Measurements from ENCODE around the gene BLMH.

Gene BLMH

GRCh38 chr17:30253312-30253711 is 38.4 kb downstream of the BLMH start:
- no peak for DNase-seq

- DNase-seq, result no peak
Observed at GRCh38 chr17:30251931-30252330, 39.8 kb downstream of the BLMH start.

DNA sequence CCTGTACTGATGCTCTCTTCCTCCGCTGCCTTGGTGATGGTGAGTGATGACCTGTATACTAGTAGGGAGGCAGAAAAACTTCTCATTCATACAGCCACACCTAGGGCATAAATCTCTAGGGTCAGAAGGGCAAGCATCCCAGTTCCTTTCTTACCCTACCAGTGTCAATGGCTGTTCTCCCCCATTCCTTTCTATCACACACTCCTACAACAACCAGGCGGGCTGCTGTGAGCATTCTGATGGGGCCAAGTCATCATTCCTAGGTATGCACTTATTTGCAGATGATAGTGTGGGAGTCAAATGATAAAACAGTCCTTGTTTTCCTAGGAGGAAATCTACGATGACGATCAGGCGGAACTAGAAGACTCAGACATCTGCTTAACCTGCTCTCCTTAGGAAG is 42.3 kb downstream of the BLMH start:
- DNase-seq, result no peak

- no peak for DNase-seq
Observed at GRCh38 chr17:30248786-30249185, 43.0 kb downstream of the BLMH start.

DNA sequence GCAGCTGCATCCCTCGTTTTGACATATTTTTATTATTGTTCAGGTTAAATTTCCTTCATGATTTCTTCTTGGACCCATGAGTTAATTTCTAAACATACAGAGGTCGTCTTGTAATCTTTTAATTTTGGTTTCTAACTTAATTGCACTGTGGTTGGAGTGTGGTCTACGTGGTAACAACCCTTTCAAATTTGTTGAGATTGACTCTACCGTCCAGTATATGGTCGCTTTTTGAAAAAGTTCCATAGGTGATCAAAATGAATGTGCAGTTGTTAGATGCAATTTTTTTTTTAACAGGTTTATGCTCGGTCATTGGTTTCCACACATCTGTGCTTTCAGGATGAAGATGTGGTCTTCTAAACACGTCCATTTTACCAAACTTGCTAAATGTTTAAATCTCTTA is 45.3 kb downstream of the BLMH start:
- DNase-seq, result no peak

GRCh38 chr17:30244853-30245385 is 46.8 kb downstream of the BLMH start:
- DNase-seq, result no peak

- DNase-seq, result no peak
Observed at GRCh38 chr17:30243568-30243967, 48.2 kb downstream of the BLMH start.

GRCh38 chr17:30243002-30243401 is 48.7 kb downstream of the BLMH start:
- no peak for DNase-seq

DNA sequence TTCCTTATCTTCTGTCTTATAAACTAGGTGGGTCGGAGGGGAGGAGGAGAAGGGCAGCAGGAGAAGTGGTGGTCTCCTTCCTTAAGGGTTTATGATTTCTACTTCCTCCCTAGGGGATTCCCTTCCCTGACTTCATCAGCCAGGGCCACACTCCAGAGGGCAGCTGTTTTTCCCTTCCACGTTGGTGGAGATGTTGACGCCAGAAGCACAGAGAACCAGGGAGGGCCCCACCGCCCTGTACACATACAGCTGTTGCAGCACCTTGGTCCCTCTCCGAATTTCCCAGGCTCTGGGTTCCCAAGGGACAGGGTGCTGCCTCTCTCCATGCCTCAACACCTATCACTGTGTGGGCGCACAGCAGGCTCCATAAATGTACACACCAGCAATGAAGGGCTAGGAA is 50.7 kb downstream of the BLMH start:
- DNase-seq, result no peak

GRCh38 chr17:30240177-30240576 is 51.6 kb downstream of the BLMH start:
- DNase-seq, result no peak

- DNase-seq, result no peak
Observed at GRCh38 chr17:30239089-30239462, 52.7 kb downstream of the BLMH start.

DNA sequence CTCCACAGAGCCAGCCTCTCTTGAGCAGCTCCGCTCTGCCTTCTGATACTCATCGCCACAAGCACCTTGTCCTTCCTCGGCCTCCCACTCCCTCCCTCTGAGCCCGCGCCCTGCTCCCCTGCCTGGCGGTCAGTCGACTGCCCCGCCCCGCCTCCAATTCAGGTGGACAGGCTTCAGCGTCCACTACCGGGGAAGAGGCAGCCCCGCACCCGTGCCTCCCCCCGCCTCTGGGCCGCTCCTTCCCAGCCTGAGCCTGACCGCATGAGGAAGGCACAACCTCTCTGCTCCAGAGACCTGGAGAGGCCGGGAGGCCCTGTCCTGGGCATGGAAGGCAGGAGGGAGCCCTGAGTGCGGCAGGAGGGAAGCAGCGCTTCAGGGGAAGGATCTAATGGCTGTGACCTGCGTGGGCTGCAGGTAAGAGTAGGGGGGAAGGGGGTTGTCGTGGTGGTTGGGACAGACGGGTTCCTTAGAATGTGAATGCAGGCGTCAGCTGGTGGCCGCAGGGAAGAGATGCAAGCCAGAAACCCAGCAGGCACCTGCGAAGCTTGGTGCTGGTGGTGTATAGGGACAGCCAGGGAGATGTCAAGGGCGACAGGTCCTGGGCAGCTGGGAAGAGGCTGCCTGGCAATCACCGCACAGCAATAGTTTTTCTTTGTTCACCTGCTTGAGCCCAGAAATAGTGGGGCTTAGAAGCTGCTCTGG is 53.2 kb downstream of the BLMH start:
- DNase-seq, result no peak

GRCh38 chr17:30238003-30238344 is 53.8 kb downstream of the BLMH start:
- DNase-seq, result no peak

- no peak for DNase-seq
Observed at GRCh38 chr17:30237296-30238002, 54.3 kb downstream of the BLMH start.

- DNase-seq, result peak in 23 of 51 donors; percentile 1 to 50 (median 15)
Observed at GRCh38 chr17:30236766-30237165, 55.0 kb downstream of the BLMH start.

- DNase-seq, result no peak
Observed at GRCh38 chr17:30236297-30236624, 55.5 kb downstream of the BLMH start.

GRCh38 chr17:30235386-30236296 is 56.1 kb downstream of the BLMH start, which contains the start of gene SLC6A4:
Gene SLC6A4 (minus strand): TSS chr17:30235697. CDS start chr17:30221958, 13,739 bp downstream.
- DNase-seq, result no peak

DNA sequence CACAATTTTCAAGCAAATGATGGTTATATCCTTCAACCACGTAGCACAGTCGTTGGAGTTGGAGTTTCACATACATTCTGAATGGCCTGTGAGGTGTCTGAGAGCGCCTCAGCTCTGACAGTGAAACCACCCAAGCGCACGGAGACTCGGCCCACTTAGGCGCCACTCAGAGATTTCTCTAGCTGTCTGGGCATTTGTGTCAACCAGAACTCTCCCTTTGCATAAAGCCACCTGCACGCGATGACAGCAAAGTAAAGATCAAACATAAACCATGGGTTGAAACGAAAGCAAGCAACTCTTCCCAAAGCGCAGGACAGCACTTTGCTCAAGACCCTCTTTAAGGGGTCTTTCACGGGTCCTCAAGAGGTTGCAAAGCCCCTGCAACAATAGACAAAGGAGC is 56.8 kb downstream of the BLMH start:
- no peak for DNase-seq

GRCh38 chr17:30234296-30234695 is 57.4 kb downstream of the BLMH start:
- no peak for DNase-seq

GRCh38 chr17:30232824-30233427 is 58.8 kb downstream of the BLMH start:
- no peak for DNase-seq

- DNase-seq, result no peak
Observed at GRCh38 chr17:30232015-30232823, 59.5 kb downstream of the BLMH start.

All from hypothalamus (tissue), 51 donors.